ENCODE data around the gene ZBTB16.

The ZBTB16 gene

DNA sequence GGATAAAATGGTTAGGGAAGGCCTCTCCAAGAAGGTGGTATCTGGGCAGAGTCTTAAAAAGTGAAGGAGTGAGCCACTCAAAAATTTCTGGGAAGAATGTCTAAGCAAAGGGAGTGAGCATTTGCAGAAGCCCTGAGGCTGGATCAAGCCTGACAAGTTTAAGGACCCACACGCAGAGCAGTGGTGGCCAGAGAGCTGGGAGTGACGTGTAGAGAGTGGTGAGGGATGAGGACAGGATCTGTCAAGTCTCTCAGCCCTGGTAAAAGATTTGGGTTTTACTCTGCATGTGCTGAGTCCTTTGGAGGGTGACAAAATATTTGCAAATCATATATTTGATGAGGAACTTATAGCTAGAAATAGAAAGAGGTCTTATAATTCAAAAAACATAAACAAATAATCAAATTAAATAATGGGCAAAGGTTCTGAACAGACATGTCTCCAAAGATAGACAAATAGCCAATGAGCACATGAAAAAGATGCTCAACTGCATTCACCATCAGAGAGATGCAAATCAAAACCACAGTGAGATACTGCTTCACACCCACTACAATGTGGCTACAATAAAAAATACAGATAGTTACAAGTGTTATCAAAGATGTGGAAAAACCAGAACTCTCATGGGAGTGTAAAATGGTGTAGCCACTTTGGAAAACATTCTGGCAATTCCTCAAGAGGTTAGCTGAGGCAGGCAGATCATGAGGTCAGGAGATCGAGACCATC is 129.5 kb downstream of the ZBTB16 start:
- Mint-ChIP-seq H3K27me3 (ENCODE audit: low read depth, poor library complexity) (no peaks in the 10 kb centered on the region), H3K9me3 (peaks cover 55% of the 10 kb centered on the region), H3K27ac (no peak overlapping the region), H3K4me1 (peaks cover 27% of the 10 kb centered on the region), H3K36me3 (ENCODE audit: low read depth) (peaks cover 74% of the 10 kb centered on the region), H3K4me3 (no peak overlapping the region)
- no peak for DNase-seq
- TF ChIP-seq, protein P1, sequence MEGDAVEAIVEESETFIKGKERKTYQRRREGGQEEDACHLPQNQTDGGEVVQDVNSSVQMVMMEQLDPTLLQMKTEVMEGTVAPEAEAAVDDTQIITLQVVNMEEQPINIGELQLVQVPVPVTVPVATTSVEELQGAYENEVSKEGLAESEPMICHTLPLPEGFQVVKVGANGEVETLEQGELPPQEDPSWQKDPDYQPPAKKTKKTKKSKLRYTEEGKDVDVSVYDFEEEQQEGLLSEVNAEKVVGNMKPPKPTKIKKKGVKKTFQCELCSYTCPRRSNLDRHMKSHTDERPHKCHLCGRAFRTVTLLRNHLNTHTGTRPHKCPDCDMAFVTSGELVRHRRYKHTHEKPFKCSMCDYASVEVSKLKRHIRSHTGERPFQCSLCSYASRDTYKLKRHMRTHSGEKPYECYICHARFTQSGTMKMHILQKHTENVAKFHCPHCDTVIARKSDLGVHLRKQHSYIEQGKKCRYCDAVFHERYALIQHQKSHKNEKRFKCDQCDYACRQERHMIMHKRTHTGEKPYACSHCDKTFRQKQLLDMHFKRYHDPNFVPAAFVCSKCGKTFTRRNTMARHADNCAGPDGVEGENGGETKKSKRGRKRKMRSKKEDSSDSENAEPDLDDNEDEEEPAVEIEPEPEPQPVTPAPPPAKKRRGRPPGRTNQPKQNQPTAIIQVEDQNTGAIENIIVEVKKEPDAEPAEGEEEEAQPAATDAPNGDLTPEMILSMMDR (IDR thresholded peaks at IDR 0.05) = no peak

- peaks cover 66% of the 10 kb centered on the region for H3K36me3 Mint-ChIP-seq (ENCODE audit: low read depth)
- no peaks in the 10 kb centered on the region for H3K27me3 Mint-ChIP-seq (ENCODE audit: low read depth, poor library complexity)
- no peak overlapping the region for H3K4me3 Mint-ChIP-seq
- TF ChIP-seq, protein P1 (IDR thresholded peaks at IDR 0.05) = no peak
- no peak for DNase-seq
- H3K9me3 Mint-ChIP-seq = peaks cover 55% of the 10 kb centered on the region
- peaks cover 43% of the 10 kb centered on the region for H3K4me1 Mint-ChIP-seq
- no peak overlapping the region for H3K27ac Mint-ChIP-seq
Observed at GRCh38 chr11:114190630-114191029, 131.1 kb downstream of the ZBTB16 start.

DNA sequence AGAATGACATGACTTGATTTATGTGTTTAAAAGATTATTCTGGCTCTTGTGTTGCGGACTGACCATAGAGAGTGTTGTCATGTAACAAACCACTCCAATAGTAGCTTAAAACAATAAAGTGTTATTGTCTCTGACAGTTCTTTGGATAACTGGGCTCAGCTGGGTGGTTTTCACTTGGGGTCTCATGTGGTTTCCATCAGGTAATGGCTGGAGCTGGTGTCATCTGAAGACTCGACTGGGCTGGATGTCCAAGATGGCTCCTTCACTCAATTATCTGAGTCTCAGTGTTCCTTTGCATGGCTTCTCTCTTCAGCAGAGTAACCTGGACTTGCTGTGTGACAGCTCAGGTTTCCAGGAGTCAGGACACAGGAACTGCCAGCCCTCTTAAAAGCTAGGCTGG is 132.4 kb downstream of the ZBTB16 start:
- Mint-ChIP-seq H3K36me3 (ENCODE audit: low read depth) (peaks cover 54% of the 10 kb centered on the region), H3K9me3 (peaks cover 47% of the 10 kb centered on the region), H3K27me3 (ENCODE audit: low read depth, poor library complexity) (no peaks in the 10 kb centered on the region), H3K4me1 (peaks cover 51% of the 10 kb centered on the region), H3K27ac (peak overlapping the region; percentile 30), H3K4me3 (no peak overlapping the region)
- TF ChIP-seq, protein P1 (IDR thresholded peaks at IDR 0.05) = no peak
- DNase-seq = no peak

DNA sequence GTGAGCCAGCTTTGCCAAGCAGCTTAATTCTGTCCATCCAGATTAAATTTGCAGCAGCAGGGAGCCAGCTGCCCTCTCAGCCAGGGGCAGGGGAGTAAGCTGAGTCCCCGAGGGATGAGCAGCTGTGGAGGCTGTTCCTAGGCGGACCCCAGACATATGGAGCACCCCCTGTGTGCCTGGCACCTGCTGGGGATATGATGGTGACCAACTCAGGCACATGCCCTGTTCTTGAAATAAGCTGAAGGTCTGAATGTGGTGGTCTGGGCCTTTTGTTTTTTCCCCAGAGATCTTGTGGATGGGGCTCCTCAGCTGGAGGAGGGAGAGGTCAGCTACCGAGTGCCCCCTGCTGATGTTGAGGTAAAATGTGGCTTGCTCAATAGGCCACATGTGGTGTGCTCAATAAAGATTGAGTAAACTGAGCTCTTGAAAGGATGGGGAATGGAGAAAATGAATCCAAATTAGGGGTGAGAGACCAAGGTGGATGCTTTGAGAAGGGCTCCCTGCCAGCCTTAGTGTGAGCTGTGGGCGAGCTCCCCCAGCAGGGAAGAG is 133.4 kb downstream of the ZBTB16 start:
- Mint-ChIP-seq H3K27me3 (ENCODE audit: low read depth, poor library complexity) (no peaks in the 10 kb centered on the region), H3K4me3 (no peak overlapping the region), H3K9me3 (peaks cover 39% of the 10 kb centered on the region), H3K27ac (peak overlapping the region; percentile 54), H3K36me3 (ENCODE audit: low read depth) (peaks cover 43% of the 10 kb centered on the region), H3K4me1 (peaks cover 62% of the 10 kb centered on the region)
- no peak for DNase-seq
- TF ChIP-seq, protein P1 (IDR thresholded peaks at IDR 0.05) = no peak

DNA sequence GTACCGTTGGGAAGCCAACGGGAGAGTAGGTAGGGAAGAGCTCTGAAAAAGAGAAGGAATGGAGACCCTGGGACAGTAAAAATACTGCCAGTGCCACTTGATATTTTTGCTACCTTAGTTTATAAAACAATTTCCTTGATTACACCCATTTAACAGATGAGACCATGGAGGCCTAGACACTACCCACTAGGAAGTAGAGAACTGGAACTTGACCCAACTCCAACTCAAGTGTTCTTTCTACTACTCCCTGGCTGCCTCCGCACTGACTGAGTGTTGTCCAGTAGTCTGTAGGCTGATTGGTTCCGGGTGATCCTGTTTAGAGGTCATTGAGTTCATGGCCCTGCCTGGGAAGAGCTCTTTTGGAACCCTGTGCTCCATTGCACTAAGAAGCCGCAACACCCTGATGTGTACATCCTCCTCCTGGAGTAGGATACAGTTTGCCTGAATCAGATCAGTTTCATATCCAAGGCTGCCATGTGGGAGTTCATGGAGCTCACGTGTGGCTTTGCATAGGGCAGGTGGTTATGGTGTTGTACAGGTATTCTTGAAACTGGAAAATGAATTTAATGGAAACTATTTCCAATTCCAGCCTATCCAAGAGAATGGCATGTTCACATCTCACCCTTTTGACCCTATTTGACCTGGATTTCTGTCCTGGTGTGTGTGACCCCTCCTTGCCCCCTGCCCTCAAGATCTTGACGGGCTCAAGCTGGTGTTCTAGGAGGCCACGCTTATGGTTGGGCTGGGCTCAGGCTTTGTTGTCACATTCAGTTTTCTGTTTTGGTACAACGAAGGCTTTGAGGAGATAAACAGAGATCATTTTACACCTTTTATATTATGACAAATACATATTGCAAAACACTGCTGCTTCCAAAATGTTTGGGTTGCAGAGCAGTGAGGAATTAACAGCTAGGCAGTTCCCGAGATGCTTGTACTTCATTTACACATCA is 134.5 kb downstream of the ZBTB16 start:
- no peak for DNase-seq
- Mint-ChIP-seq H3K27me3 (ENCODE audit: low read depth, poor library complexity) (no peaks in the 10 kb centered on the region), H3K36me3 (ENCODE audit: low read depth) (peaks cover 33% of the 10 kb centered on the region), H3K27ac (peak overlapping the region; percentile 95), H3K4me1 (peaks cover 65% of the 10 kb centered on the region), H3K9me3 (peaks cover 28% of the 10 kb centered on the region), H3K4me3 (no peak overlapping the region)
- TF ChIP-seq, protein P1 (IDR thresholded peaks at IDR 0.05) = no peak
